HG02981 (cell line): Measurements from ENCODE around the gene ECSCR.
"Not testable (repeated sequence)": the region's sequence is repeated elsewhere in the genome, so short reads cannot be mapped to it uniquely, and the experiment has no call there.

ENCODE experiments used
- ATAC-seq: cut with Tn5 transposase; IDR thresholded peaks from one replicate; pipeline ENCODE4 v1.9.1; 2021; ENCODE audit warnings: mild to moderate bottlenecking, moderate library complexity; ENCODE audit not compliant: unreplicated experiment

Gene ECSCR

GRCh38 chr5:139446956-139447779 is 15.4 kb downstream of the ECSCR start:
- peak; percentile 57 for ATAC-seq

GRCh38 chr5:139445325-139446170 is 17.0 kb downstream of the ECSCR start:
- ATAC-seq: no peak

GRCh38 chr5:139443831-139444453 is 18.6 kb downstream of the ECSCR start:
- no peak for ATAC-seq

GRCh38 chr5:139440416-139440815 is 22.1 kb downstream of the ECSCR start:
- not testable (repeated sequence) for ATAC-seq

- peak; percentile 82 for ATAC-seq
Observed at GRCh38 chr5:139439013-139439903, 23.3 kb downstream of the ECSCR start, which contains the start of gene DNAJC18. Gene DNAJC18, minus strand, starts transcription at chr5:139439525. Its CDS starts 80 bp downstream, at chr5:139439445.

- ATAC-seq: no peak
Observed at GRCh38 chr5:139438707-139439012, 23.9 kb downstream of the ECSCR start.

GRCh38 chr5:139435676-139436075 is 26.9 kb downstream of the ECSCR start:
- no peak for ATAC-seq

- no peak for ATAC-seq
Observed at GRCh38 chr5:139431706-139432105, 30.8 kb downstream of the ECSCR start.

GRCh38 chr5:139430015-139430414 is 32.5 kb downstream of the ECSCR start:
- no peak for ATAC-seq

- ATAC-seq: no peak
Observed at GRCh38 chr5:139426203-139426885, 36.2 kb downstream of the ECSCR start.

- no peak for ATAC-seq
Observed at GRCh38 chr5:139425497-139425896, 37.0 kb downstream of the ECSCR start.

GRCh38 chr5:139422307-139422893 is 40.1 kb downstream of the ECSCR start:
- ATAC-seq: no peak

GRCh38 chr5:139419226-139420192 is 43.0 kb downstream of the ECSCR start:
- ATAC-seq: no peak

GRCh38 chr5:139418793-139419192 is 43.8 kb downstream of the ECSCR start:
- no peak for ATAC-seq

- no peak for ATAC-seq
Observed at GRCh38 chr5:139417214-139417613, 45.3 kb downstream of the ECSCR start.

- no peak for ATAC-seq
Observed at GRCh38 chr5:139416651-139417050, 45.9 kb downstream of the ECSCR start.

- ATAC-seq: no peak
Observed at GRCh38 chr5:139415869-139416268, 46.7 kb downstream of the ECSCR start.

GRCh38 chr5:139415221-139415861 is 47.2 kb downstream of the ECSCR start:
- ATAC-seq: no peak
